ENCODE results near the gene TTLL5. TPM values are rescaled to one million over a fixed set of nuclear protein-coding genes. Genes with fewer than 3 reads are reported as not detected.
A peak's percentile ranks its signal among the peaks of the same experiment; 100 is the strongest.

Gene TTLL5
- total RNA-seq, 1 experiment from 2014 or later: 28.2 TPM

DNA sequence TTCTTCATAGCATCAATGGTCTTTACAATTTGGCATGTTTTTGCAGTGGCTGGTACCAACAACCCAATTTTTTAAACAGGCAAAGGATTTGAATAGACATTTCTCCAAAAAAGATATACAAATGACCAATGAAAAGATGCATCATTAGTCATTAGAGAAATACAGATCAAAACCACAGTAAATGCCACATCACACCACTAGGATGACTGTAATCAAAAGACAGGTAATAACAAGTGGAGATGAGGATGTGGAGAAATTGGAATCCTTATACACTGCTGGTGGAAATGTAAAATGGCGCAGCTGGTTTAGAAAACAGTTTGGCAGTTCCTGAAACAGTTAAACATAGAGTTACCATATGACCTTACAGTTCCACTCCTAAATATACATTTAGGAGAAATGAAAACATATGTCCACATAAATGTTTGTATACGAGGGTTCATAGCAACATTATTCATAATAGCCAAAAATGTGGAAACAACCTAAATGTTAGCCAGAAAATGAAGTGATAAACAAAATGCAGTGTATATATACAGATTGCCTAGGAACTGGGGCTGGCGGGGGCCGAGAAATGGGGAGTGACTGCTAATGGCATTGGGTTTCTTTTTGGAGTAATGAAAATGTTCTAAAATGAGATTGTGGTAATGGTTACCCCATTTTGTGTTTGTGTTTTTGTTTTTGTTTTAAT, 265.5 kb downstream of the TTLL5 start:
- H3K27me3 ChIP-seq: no peaks in the 10 kb centered on the region

DNA sequence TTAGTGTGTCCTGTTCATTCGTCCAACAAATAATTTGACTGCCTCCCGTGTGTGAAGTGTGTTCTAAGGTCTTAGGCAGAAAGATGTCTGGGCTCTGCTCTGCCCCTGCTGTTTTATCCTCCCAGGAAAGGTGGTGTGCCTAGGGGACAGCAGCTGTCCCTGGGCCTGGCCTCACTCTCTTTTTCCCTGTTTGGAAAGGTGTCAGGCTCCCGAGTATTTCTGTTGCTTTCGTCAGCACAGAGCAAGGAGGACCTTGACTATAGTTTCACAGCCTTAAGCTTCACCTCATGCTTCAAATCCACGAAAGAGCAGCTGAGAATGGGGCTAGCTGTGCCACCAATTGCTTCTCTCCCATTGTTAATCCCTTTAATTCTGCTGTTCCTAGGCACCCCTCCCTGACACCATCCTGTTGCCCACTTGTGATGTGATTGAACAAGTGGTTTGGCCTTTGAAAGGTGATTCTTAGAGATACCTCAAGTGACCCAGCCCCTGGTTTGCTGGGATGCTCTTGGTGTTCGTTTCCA, 266.6 kb downstream of the TTLL5 start:
- Histone ChIP-seq H3K36me3 (no peaks in the 10 kb centered on the region; the same call in 1 of the 2 replicates), H3K27ac (peak overlapping the region; percentile 49), H3K4me1 (peaks cover 10% of the 10 kb centered on the region), H3K27me3 (no peaks in the 10 kb centered on the region), H3K4me3 (no peak overlapping the region), H3K9me3 (replicated peaks) (no peaks in the 10 kb centered on the region)
- peak; percentile 39 to 79 for DNase-seq

More for the DNA sequence above, 265.5 kb downstream of the TTLL5 start:
- H3K27ac ChIP-seq: no peak overlapping the region
- no peaks in the 10 kb centered on the region for H3K9me3 ChIP-seq (replicated peaks)
- DNase-seq: no peak
- no peak overlapping the region for H3K4me3 ChIP-seq
- H3K4me1 ChIP-seq: peaks cover 10% of the 10 kb centered on the region
- no peaks in the 10 kb centered on the region for H3K36me3 ChIP-seq

DNA sequence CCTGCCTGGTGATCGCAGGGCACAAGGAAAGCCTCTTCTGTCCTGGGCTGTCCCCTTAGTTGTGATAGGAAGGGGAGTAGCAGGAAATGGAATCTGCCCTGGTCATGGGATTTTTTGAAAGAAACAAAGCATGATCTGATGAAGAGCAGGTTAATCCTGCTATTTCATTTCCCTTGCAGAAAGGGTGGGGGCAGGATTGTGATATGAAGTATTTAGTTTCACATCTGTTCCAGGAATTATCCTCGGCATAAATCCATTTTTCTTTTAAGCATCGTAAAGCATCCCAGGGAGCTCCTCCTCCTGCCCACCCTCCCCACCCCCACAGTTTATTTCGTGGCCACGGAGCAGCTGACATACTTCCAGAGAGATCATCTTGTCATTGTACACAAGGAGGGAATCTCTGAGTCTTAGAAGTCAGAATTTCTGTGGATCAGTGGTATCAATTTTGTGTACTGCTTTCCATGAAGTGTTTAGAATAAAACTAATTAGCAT, 267.7 kb downstream of the TTLL5 start:
- no peaks in the 10 kb centered on the region for H3K9me3 ChIP-seq (replicated peaks)
- no peaks in the 10 kb centered on the region; the same call in 1 of the 2 replicates for H3K36me3 ChIP-seq
- peaks cover 10% of the 10 kb centered on the region for H3K4me1 ChIP-seq
- peak overlapping the region; percentile 73 for H3K27ac ChIP-seq
- no peaks in the 10 kb centered on the region for H3K27me3 ChIP-seq
- H3K4me3 ChIP-seq: peak overlapping the region; percentile 53
- peak; percentile 34 to 73 for DNase-seq

DNA sequence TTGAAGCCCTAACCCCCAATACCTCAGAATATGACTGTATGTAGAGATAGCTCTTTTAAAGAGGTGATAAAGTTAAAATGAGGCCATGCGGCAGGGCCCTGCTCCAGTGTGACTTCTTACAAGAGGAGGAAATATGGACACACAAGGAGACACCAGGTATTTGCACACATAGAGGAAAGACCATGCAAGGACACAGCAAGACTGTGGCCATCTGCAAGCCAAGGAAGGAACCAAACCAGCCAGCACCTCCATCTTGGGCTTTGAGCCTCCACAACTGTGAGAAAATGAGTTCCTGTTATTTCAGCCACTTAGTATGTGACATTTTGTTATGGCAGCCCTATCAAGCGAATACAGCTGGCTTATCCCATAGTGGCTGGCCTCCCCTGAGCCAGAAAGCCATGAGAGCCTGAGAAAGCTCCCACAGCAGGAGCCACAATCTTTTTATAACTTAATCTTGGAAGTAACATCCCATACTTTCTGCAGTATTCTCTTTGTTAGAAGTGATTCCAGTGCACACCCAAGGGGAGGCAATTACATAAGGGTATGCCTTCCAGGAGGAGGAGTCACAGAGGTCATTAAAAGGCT, 272.8 kb downstream of the TTLL5 start:
- H3K36me3 ChIP-seq: no peaks in the 10 kb centered on the region; the same call in 1 of the 2 replicates
- H3K27ac ChIP-seq: no peak overlapping the region
- H3K27me3 ChIP-seq: no peaks in the 10 kb centered on the region
- DNase-seq: no peak
- H3K4me3 ChIP-seq: no peak overlapping the region
- no peaks in the 10 kb centered on the region for H3K4me1 ChIP-seq
- no peaks in the 10 kb centered on the region for H3K9me3 ChIP-seq (replicated peaks)

DNA sequence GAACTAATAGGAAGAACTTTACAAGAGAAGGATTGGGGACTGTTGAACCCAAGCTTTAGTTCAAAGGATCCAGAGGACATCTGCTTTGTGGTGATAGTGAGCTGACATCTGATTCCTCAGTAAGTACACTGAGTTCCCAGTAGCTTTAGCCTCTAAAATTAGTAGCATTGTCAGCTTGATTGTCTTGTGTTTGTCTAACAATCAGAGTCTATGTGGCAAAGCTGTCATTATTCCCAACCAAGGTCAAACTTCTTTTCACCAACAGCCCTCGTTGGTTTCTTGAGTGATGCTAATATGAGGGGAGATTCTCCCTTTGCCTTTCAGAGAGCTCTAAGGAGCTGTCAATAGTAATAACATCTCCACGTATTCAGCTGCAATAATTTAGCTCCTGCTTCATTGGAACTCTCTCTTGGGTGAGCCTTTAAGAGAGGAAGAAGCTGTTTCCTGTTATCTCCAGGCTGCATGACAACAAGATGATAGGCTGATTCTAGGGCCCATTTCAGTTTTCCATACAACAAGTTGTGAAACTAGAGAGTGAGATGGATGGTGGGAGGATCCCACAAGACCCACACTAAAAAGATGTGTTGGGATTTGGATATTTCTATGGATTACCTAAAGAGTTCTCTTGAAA, 274.1 kb downstream of the TTLL5 start:
- Histone ChIP-seq H3K4me3 (no peak overlapping the region), H3K36me3 (no peaks in the 10 kb centered on the region; the same call in 1 of the 2 replicates), H3K9me3 (replicated peaks) (no peaks in the 10 kb centered on the region), H3K27ac (no peak overlapping the region), H3K4me1 (no peaks in the 10 kb centered on the region), H3K27me3 (no peaks in the 10 kb centered on the region)
- DNase-seq: peak in 1 of 2 experiments; percentile 7

DNA sequence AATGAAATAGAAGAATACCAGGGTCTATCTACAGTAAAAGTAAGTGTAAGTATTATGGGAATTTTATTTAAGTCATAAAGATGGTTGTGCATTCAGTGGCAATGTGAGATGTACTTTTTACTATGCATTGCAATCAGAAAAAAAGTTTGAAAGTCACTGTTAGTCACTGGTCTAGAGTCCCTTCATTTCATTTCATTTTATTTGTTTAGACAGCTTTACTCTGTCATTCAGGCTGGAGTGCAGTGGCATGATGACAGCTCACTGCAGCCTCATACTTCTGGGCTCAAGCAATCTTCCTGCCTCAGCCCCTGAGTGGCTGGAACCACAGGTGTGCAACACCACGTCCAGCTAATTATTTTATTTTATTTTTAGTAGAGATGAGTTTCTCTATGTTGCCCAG, 278.2 kb downstream of the TTLL5 start:
- H3K27ac ChIP-seq: no peak overlapping the region
- no peaks in the 10 kb centered on the region; the same call in 1 of the 2 replicates for H3K36me3 ChIP-seq

DNA sequence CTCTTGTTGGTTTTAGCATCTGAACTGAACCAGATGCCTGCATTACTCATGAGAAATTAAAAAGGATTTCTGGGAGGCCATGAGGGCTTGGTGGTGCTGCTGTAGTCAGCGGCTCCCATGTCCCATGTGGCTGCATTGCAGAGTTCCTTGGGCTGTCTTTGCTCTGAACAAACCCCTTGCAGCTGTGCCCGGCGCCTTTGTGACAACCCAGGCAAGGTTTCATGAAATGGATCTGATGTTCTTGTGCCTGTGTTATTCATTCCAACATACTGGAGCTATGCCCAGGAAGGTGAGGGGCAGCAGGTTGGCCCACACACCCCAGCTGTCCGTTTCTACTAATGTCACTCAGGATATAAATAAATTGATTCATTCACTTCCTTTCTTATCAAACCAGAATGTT, 280.0 kb downstream of the TTLL5 start:
- Histone ChIP-seq H3K4me3 (no peak overlapping the region), H3K4me1 (peaks cover 11% of the 10 kb centered on the region), H3K27ac (peak overlapping the region; percentile 41), H3K9me3 (replicated peaks) (no peaks in the 10 kb centered on the region), H3K27me3 (no peaks in the 10 kb centered on the region), H3K36me3 (no peaks in the 10 kb centered on the region; the same call in 1 of the 2 replicates)
- DNase-seq: peak; percentile 81 to 87

More for the DNA sequence above, 278.2 kb downstream of the TTLL5 start:
- Histone ChIP-seq H3K27me3 (no peaks in the 10 kb centered on the region), H3K4me3 (no peak overlapping the region), H3K9me3 (replicated peaks) (no peaks in the 10 kb centered on the region), H3K4me1 (peaks cover 11% of the 10 kb centered on the region)
- DNase-seq: no peak

DNA sequence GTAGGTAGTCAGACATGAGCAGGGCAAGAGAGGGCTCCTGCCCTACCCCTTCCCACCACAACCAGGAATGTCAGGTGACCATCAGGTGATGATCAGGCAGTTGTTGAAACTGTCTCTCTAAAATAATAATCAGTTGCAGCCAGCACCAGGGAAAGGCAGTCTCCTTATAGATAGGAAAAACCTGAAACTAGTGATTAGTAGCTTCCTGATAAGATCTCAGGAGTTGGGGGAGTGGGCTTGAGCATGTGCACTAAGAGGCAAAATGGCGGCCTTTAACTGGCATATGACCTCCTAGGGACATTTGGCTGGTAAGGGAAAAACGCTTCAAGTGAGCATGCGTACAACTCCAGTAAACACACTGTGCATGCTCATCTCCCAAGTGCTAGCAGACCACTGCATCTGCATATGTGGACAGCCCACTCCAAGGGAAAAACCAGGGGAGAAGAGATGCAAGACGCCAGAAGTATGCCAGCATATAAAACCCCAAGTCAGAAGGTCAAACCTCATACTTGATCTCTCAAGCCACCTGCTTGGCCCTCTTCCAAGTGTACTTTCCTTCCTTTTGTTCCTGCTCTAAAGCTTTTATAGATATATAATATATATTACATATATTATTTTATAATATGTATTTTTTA, 283.7 kb downstream of the TTLL5 start:
- Histone ChIP-seq H3K4me3 (no peak overlapping the region), H3K27ac (no peak overlapping the region), H3K4me1 (peaks cover 11% of the 10 kb centered on the region), H3K9me3 (replicated peaks) (no peaks in the 10 kb centered on the region), H3K36me3 (no peaks in the 10 kb centered on the region; the same call in 1 of the 2 replicates), H3K27me3 (no peaks in the 10 kb centered on the region)
- peak in 1 of 2 experiments; percentile 9 for DNase-seq

DNA sequence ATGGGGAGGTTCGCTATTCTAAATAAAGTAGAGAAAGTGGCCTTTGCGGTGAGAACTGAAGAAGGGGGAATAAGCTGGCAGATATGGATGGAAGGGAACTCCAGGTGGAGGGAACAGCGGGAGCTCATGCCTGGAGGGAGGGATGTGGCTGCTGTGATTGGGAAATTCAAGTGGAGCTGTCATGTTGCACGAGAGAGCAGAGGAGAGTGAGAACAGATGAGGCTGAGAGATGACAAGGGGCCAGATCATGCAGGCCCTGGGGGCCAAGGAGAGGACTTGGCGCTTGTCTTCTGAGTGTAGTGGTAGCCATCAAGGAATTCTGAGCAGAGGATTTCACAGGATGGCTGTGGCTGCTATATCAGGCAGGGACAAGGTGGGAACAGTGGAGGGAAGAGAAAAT, 285.7 kb downstream of the TTLL5 start:
- no peaks in the 10 kb centered on the region; the same call in 1 of the 2 replicates for H3K36me3 ChIP-seq
- H3K4me3 ChIP-seq: no peak overlapping the region
- DNase-seq: no peak
- H3K9me3 ChIP-seq (replicated peaks): no peaks in the 10 kb centered on the region
- no peaks in the 10 kb centered on the region for H3K27me3 ChIP-seq
- no peaks in the 10 kb centered on the region for H3K4me1 ChIP-seq
- no peak overlapping the region for H3K27ac ChIP-seq

DNA sequence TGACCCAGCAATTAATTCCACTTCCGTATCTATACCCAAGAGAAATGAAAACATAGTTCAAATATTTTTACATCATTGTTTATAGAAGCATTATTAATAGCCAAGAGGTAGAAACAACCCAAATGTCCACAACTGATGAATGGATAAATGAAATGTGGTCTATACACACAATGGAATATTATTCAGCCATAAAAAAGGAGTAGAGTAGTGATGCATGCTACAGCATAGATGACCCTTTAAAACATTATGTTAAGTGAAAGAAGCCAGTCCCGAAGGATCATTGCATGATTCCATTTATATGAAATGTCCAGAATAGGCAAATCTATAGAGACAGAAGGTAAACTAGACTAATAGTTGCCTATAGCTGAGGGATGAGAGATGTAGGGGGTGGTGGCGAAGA, 291.4 kb downstream of the TTLL5 start:
- Histone ChIP-seq H3K4me1 (no peaks in the 10 kb centered on the region), H3K4me3 (no peak overlapping the region), H3K36me3 (0 out of 2 replicates have a peak, but pooled peaks cover 2% of the 10 kb centered on the region), H3K9me3 (replicated peaks) (no peaks in the 10 kb centered on the region), H3K27me3 (no peaks in the 10 kb centered on the region), H3K27ac (no peak overlapping the region)
- no peak for DNase-seq

DNA sequence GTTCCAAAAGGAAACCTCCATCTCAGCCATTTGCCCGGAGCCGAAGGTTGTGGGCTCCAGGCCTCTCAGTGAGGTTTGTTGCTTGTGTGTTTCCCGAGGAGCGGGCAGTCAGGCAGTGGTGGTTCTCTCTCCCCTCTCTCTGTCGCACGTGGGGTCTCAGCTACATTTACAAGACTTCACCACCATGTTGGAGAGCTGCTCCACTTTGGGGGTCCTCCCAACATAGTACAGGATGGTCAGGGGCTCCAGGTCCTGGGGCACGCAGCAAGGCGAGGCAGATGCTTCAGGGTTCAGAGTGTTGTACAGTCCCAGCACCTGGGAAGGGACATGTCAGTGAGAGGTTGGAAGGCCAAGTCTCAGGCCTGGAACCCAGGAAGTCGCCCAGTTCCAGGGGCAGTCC, 298.0 kb downstream of the TTLL5 start:
- Histone ChIP-seq H3K36me3 (0 out of 2 replicates have a peak, but pooled peaks cover 2% of the 10 kb centered on the region), H3K27ac (no peak overlapping the region), H3K4me1 (no peaks in the 10 kb centered on the region), H3K27me3 (no peaks in the 10 kb centered on the region), H3K4me3 (no peak overlapping the region), H3K9me3 (replicated peaks) (no peaks in the 10 kb centered on the region)
- no peak for DNase-seq

DNA sequence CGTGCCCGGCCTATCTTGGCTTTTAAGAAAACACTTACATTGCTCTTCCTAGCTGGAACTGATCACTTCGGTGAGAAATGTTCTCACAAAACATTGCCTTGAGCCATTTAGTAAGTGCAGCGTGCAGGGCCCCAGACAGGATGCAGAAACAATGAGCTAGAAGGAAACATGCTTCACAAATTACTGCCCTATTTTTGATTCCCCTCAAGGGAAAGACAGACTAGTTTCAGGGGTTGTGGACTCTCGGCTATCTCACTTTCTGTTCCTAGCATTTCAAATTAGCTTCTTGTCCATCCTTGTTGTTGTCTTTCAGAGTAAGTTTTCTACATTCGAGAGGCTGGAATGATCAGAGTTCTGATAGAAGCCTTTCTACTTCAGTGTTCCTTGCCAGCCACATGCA, 299.2 kb downstream of the TTLL5 start:
- H3K4me3 ChIP-seq: no peak overlapping the region
- no peak for DNase-seq
- no peaks in the 10 kb centered on the region for H3K9me3 ChIP-seq (replicated peaks)
- H3K27ac ChIP-seq: no peak overlapping the region
- 0 out of 2 replicates have a peak, but pooled peaks cover 2% of the 10 kb centered on the region for H3K36me3 ChIP-seq
- no peaks in the 10 kb centered on the region for H3K4me1 ChIP-seq
- H3K27me3 ChIP-seq: no peaks in the 10 kb centered on the region

DNA sequence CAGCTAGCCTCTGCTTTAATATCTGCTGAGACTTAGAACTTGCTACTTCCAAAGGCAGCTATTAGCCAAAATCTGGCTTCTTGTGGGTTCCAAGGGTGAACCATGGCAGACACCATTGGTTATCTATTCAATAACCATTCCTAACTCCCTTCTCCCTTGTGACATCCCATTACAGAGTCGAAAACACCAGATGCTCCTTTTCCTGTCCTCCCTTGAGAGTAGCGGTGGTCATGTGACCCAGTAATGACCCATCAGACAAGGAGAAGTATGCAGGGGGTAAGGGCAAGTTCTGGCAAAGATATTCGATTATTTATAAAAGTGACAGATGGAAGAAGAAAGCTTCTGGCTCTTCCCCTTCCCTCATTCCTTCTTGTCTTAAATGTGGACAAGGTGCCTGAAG, 300.6 kb downstream of the TTLL5 start:
- no peaks in the 10 kb centered on the region for H3K36me3 ChIP-seq

DNA sequence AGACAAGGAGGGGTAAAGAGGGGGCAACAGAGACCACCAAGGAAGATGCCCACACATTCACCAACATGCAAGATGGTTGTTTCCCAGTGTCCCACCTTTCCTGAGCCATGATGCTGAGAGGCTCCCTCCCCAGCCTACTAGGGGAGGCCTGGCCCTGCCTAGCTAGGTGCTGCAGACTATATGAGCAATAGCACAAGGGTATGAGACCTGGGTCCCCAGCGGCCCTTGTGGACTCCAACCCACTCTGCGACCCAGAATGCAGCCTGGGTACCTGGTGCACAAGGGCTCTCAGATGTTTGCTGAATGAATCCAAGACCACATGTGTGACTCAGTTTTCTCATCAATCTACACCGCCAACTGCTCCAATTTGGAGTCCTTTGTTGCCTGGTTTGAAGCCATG, 306.8 kb downstream of the TTLL5 start:
- Histone ChIP-seq H3K4me1 (peaks cover under 1% of the 10 kb centered on the region; the same call in 1 of the 2 replicates), H3K9me3 (replicated peaks) (no peaks in the 10 kb centered on the region), H3K27ac (no peak overlapping the region), H3K4me3 (no peak overlapping the region), H3K27me3 (no peaks in the 10 kb centered on the region), H3K36me3 (no peaks in the 10 kb centered on the region)
- no peak for DNase-seq

More for the DNA sequence above, 300.6 kb downstream of the TTLL5 start:
- no peaks in the 10 kb centered on the region for H3K27me3 ChIP-seq
- H3K9me3 ChIP-seq (replicated peaks): no peaks in the 10 kb centered on the region
- no peak overlapping the region for H3K27ac ChIP-seq
- H3K4me1 ChIP-seq: no peaks in the 10 kb centered on the region
- no peak overlapping the region for H3K4me3 ChIP-seq
- DNase-seq: no peak
